ENCODE measurements around the gene RABGAP1. TPM values are rescaled to one million over a fixed set of nuclear protein-coding genes. Genes with fewer than 3 reads are reported as not detected.

The RABGAP1 gene
- polyA plus RNA-seq, 1 donor from 2014 or later: 67.8 TPM

DNA sequence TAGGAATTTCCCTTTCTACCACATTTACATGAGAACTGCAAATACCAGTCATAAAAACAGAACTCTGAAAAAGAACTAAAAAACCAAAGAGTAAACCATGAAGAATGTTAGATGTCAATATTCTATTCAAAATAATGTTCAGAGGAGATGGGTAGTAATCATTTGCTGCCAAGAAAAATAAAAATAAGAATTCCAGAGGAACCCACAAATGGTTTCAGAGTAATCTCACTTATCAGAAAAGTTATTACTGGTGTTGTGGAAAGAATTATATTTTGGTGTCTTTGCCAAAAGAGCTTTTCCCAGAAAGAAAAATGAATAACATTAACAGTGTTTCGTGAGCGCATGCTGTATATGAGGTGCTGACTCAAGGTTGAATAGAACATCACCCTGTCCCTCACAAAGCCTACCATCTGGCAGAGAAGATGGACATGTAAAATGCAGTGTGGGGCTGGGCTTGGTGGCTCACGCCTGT, 128.2 kb downstream of the RABGAP1 start:
- Histone ChIP-seq H3K79me2 (replicated peaks; ENCODE audit: insufficient read depth, low read length) (no peaks in the 10 kb centered on the region), H3K4me2 (ENCODE audit: low read length) (no peak overlapping the region)
- TF ChIP-seq SMC3 (conservative IDR thresholded peaks at IDR 0.05; ENCODE audit: poor library complexity): no peak
- TF ChIP-seq, protein P1, sequence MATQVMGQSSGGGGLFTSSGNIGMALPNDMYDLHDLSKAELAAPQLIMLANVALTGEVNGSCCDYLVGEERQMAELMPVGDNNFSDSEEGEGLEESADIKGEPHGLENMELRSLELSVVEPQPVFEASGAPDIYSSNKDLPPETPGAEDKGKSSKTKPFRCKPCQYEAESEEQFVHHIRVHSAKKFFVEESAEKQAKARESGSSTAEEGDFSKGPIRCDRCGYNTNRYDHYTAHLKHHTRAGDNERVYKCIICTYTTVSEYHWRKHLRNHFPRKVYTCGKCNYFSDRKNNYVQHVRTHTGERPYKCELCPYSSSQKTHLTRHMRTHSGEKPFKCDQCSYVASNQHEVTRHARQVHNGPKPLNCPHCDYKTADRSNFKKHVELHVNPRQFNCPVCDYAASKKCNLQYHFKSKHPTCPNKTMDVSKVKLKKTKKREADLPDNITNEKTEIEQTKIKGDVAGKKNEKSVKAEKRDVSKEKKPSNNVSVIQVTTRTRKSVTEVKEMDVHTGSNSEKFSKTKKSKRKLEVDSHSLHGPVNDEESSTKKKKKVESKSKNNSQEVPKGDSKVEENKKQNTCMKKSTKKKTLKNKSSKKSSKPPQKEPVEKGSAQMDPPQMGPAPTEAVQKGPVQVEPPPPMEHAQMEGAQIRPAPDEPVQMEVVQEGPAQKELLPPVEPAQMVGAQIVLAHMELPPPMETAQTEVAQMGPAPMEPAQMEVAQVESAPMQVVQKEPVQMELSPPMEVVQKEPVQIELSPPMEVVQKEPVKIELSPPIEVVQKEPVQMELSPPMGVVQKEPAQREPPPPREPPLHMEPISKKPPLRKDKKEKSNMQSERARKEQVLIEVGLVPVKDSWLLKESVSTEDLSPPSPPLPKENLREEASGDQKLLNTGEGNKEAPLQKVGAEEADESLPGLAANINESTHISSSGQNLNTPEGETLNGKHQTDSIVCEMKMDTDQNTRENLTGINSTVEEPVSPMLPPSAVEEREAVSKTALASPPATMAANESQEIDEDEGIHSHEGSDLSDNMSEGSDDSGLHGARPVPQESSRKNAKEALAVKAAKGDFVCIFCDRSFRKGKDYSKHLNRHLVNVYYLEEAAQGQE (IDR thresholded peaks at IDR 0.05; ENCODE audit: borderline replicate concordance): no peak
- TF ChIP-seq, protein P2, sequence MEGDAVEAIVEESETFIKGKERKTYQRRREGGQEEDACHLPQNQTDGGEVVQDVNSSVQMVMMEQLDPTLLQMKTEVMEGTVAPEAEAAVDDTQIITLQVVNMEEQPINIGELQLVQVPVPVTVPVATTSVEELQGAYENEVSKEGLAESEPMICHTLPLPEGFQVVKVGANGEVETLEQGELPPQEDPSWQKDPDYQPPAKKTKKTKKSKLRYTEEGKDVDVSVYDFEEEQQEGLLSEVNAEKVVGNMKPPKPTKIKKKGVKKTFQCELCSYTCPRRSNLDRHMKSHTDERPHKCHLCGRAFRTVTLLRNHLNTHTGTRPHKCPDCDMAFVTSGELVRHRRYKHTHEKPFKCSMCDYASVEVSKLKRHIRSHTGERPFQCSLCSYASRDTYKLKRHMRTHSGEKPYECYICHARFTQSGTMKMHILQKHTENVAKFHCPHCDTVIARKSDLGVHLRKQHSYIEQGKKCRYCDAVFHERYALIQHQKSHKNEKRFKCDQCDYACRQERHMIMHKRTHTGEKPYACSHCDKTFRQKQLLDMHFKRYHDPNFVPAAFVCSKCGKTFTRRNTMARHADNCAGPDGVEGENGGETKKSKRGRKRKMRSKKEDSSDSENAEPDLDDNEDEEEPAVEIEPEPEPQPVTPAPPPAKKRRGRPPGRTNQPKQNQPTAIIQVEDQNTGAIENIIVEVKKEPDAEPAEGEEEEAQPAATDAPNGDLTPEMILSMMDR (IDR thresholded peaks at IDR 0.05; ENCODE audit: poor library complexity, severe bottlenecking): no peak

DNA sequence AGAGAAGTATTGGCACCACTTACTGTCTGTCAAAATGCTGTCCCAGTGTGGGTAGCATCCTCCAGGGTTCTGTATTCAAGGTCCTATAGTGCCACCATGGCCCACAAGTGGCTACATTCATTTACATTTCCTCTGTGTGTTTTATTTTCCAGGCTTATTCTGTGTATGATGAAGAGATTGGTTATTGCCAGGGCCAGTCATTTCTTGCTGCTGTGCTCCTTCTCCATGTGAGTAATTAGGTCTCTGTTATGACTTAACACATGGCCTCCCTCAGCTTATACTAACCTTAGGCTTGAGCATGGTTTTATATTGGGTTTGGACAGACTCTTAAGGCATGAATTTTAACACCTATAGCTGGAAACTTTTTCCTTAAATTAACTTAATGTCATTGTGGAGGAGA, 129.4 kb downstream of the RABGAP1 start:
- no peaks in the 10 kb centered on the region for H4K20me1 ChIP-seq (ENCODE audit: insufficient read depth)
- H3K9ac ChIP-seq (ENCODE audit: low read length): no peak overlapping the region
- H3K4me3 ChIP-seq (ENCODE audit: low read length): no peak overlapping the region
- H3K27ac ChIP-seq (ENCODE audit: low read length): no peak overlapping the region
- no peaks in the 10 kb centered on the region for H3K79me2 ChIP-seq (replicated peaks; ENCODE audit: insufficient read depth, low read length)
- no peak overlapping the region for H2AFZ ChIP-seq (ENCODE audit: low read depth, low read length)
- TF ChIP-seq EZH2 (IDR thresholded peaks at IDR 0.05; ENCODE audit: borderline replicate concordance, insufficient read depth, low read length, poor library complexity, severe bottlenecking): no peak
- no peak for TF ChIP-seq POLR2AphosphoS5 (IDR thresholded peaks at IDR 0.05)
- TF ChIP-seq EP300 (conservative IDR thresholded peaks at IDR 0.05; ENCODE audit: poor library complexity, severe bottlenecking): no peak
- TF ChIP-seq TAF1 (IDR thresholded peaks at IDR 0.05; ENCODE audit: low read depth): no peak
- TF ChIP-seq, protein P1 (IDR thresholded peaks at IDR 0.05; ENCODE audit: borderline replicate concordance): no peak
- no peak for TF ChIP-seq MXI1 (conservative IDR thresholded peaks at IDR 0.05; ENCODE audit: poor library complexity, severe bottlenecking)
- no peak for TF ChIP-seq RAD21 (conservative IDR thresholded peaks at IDR 0.05)
- no peak for TF ChIP-seq SMC3 (conservative IDR thresholded peaks at IDR 0.05; ENCODE audit: poor library complexity)
- TF ChIP-seq, protein P2 (IDR thresholded peaks at IDR 0.05; ENCODE audit: poor library complexity, severe bottlenecking): no peak
- no peaks in the 10 kb centered on the region for H3K9me3 ChIP-seq (ENCODE audit: low read length)
- H3K36me3 ChIP-seq (ENCODE audit: insufficient read depth, low read length): peaks cover 6% of the 10 kb centered on the region
- H3K27me3 ChIP-seq (ENCODE audit: insufficient read depth, low read depth, low read length): no peaks in the 10 kb centered on the region
- no peak overlapping the region for H3K4me2 ChIP-seq (ENCODE audit: low read length)
- peaks cover 3% of the 10 kb centered on the region for H3F3A ChIP-seq (ENCODE audit: insufficient read depth, low read length, poor library complexity, severe bottlenecking)
- H3K9me2 ChIP-seq (ENCODE audit: insufficient read depth, low read length): no peaks in the 10 kb centered on the region

More for the DNA sequence above, 128.2 kb downstream of the RABGAP1 start:
- Histone ChIP-seq H3F3A (ENCODE audit: insufficient read depth, low read length, poor library complexity, severe bottlenecking) (no peaks in the 10 kb centered on the region), H3K27me3 (ENCODE audit: insufficient read depth, low read depth, low read length) (no peaks in the 10 kb centered on the region), H3K4me3 (ENCODE audit: low read length) (no peak overlapping the region), H3K9ac (ENCODE audit: low read length) (no peak overlapping the region), H3K9me2 (ENCODE audit: insufficient read depth, low read length) (no peaks in the 10 kb centered on the region), H4K20me1 (ENCODE audit: insufficient read depth) (no peaks in the 10 kb centered on the region), H3K36me3 (ENCODE audit: insufficient read depth, low read length) (peaks cover 6% of the 10 kb centered on the region), H3K27ac (ENCODE audit: low read length) (no peak overlapping the region), H2AFZ (ENCODE audit: low read depth, low read length) (no peak overlapping the region), H3K9me3 (ENCODE audit: low read length) (no peaks in the 10 kb centered on the region)

Measured in neural cell (in vitro differentiated cells).